Calu3 (cell line): ENCODE data around the gene FNIP1. TPM values are rescaled to one million over a fixed set of nuclear protein-coding genes. Genes with fewer than 3 reads are reported as not detected.

ENCODE experiments used
- BruUV-seq: library from RNA; stranded (reverse); fragments of 400-500 nt; replicated peaks from 2 replicates; lab custom pipeline; 2021; lab: Mats Ljungman, UMichigan
- CTCF ChIA-PET: fragments of 300-600 bp; sonication (Branson Sonifier 250); formaldehyde crosslinking; loops from one replicate; lab custom pipeline; 2022; ENCODE audit warnings: antibody characterized with exemption; lab: Charles Lee
- DNase-seq: peaks from one replicate; pipeline ENCODE4 v3.0.0; 2022
- H3K27ac Mint-ChIP-seq: one replicate; pipeline ENCODE4 v1.8.0; 2022; ENCODE audit warnings: mixed read lengths; ENCODE audit not compliant: unreplicated experiment
- H3K27me3 Mint-ChIP-seq: one replicate; pipeline ENCODE4 v1.8.0; 2022; ENCODE audit warnings: mixed read lengths; ENCODE audit not compliant: unreplicated experiment
- H3K36me3 Mint-ChIP-seq: one replicate; pipeline ENCODE4 v1.8.0; 2022; ENCODE audit warnings: mild to moderate bottlenecking, moderate library complexity, mixed read lengths; ENCODE audit not compliant: insufficient read depth, unreplicated experiment
- H3K4me1 Mint-ChIP-seq: one replicate; pipeline ENCODE4 v1.8.0; 2022; ENCODE audit warnings: mild to moderate bottlenecking, low read depth, mixed read lengths; ENCODE audit not compliant: unreplicated experiment
- H3K4me3 Mint-ChIP-seq: one replicate; pipeline ENCODE4 v1.8.0; 2022; ENCODE audit warnings: mild to moderate bottlenecking, low read depth, moderate library complexity, mixed read lengths; ENCODE audit not compliant: unreplicated experiment
- H3K9me3 Mint-ChIP-seq: one replicate; pipeline ENCODE4 v1.8.0; 2022; ENCODE audit warnings: low read depth, mixed read lengths; ENCODE audit not compliant: unreplicated experiment
- intact Hi-C: fragments of 100-400 bp; cut with micrococcal nuclease; formaldehyde crosslinking; loops from one replicate; pipeline ENCODE4 v1.10.0; 2022; ENCODE audit not compliant: unreplicated experiment
- total RNA-seq: library from RNA; stranded (reverse); gene quantifications from 2 replicates; pipeline ENCODE4 v1.2.3, GENCODE V29; 2022
- TF ChIP-seq, protein P1 (sequence below): fragments of 200-600 bp; IDR thresholded peaks from one replicate; pipeline ENCODE4 v1.8.0; 2022; ENCODE audit warnings: antibody characterized with exemption; ENCODE audit not compliant: unreplicated experiment

Gene FNIP1
- total RNA-seq, 1 experiment from 2014 or later = 46.0 TPM

DNA sequence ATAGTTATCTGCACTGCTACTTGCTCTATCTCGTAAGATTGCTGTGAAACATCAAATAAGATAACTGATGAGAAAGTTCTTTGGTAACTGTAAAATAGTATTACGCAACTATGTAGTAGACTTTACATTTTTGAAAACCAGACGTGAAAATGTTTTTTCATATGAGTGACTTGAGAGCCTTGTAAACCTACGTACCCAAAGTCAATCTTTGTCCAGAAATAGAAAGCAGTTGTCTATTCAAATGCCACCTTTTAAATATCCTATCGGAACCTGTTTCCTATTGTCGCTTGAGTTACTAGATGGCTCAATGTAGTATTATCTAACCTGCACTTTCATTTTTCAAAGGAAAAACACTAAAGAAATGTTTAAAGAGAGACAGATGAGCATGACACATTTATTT lies 1.6 kb downstream of the FNIP1 start:
- peaks cover 19% of the 10 kb centered on the region for H3K4me1 Mint-ChIP-seq

DNA sequence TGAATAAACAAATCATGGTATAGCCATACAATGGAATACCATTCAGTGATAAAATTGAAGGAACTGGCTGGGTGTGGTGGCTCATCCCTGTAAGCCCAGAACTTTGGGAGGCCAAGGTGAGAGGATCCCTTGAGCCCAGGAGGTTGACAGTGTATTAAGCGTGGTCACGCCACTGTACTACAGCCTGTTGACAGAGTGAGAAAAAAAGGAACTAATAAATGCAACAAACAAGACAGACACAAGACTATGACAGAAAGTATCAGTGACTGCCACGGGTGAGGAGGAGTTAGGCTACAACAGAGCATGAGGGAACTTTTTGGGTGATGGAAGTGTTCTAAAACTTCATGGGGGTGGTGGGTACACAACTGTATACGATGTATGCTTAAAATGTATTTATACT lies 2.2 kb downstream of the FNIP1 start:
- TF ChIP-seq, protein P1, sequence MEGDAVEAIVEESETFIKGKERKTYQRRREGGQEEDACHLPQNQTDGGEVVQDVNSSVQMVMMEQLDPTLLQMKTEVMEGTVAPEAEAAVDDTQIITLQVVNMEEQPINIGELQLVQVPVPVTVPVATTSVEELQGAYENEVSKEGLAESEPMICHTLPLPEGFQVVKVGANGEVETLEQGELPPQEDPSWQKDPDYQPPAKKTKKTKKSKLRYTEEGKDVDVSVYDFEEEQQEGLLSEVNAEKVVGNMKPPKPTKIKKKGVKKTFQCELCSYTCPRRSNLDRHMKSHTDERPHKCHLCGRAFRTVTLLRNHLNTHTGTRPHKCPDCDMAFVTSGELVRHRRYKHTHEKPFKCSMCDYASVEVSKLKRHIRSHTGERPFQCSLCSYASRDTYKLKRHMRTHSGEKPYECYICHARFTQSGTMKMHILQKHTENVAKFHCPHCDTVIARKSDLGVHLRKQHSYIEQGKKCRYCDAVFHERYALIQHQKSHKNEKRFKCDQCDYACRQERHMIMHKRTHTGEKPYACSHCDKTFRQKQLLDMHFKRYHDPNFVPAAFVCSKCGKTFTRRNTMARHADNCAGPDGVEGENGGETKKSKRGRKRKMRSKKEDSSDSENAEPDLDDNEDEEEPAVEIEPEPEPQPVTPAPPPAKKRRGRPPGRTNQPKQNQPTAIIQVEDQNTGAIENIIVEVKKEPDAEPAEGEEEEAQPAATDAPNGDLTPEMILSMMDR = no peak
- Mint-ChIP-seq H3K9me3 (peaks cover 3% of the 10 kb centered on the region), H3K27ac (no peak overlapping the region), H3K36me3 (peaks cover 42% of the 10 kb centered on the region), H3K4me1 (peaks cover 24% of the 10 kb centered on the region), H3K27me3 (no peaks in the 10 kb centered on the region), H3K4me3 (peak overlapping the region; percentile 95)
- DNase-seq = no peak
- no TSS peak for BruUV-seq
- CTCF ChIA-PET = no interaction called here
- intact Hi-C loops = no loop called here

More for the DNA sequence above, 1.6 kb downstream of the FNIP1 start:
- TF ChIP-seq, protein P1 = no peak
- DNase-seq = no peak
- Mint-ChIP-seq H3K36me3 (peaks cover 42% of the 10 kb centered on the region), H3K27me3 (no peaks in the 10 kb centered on the region), H3K9me3 (no peaks in the 10 kb centered on the region), H3K4me3 (peak overlapping the region; percentile 95), H3K27ac (peak overlapping the region; percentile 94)
- CTCF ChIA-PET = no interaction called here
- intact Hi-C loops = loop anchor here (5.0 kb wide), 3 partner anchors 158 to 212 kb away; partner anchors contain the start of gene RAPGEF6
- BruUV-seq = no TSS peak

DNA sequence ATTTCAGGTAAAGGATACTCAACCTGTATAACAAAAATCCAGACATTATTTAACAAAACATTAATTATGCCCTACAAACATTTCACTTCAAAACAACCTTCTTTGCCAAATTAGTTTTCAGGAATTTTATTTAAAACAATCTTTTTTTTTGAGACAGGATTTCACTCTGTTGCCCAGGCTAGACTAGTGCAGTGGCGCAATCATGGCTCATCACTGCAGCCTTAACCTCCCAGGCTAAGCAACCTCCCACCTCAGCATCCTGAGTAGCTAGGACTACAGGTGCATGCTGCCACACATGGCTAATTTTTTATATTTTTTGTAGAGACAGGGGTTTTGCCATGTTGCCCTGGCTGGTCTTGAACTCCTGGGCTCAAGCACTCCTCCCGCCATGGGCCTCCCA lies 3.9 kb downstream of the FNIP1 start:
- Mint-ChIP-seq H3K9me3 (peaks cover 5% of the 10 kb centered on the region), H3K4me3 (no peak overlapping the region), H3K27me3 (no peaks in the 10 kb centered on the region), H3K27ac (no peak overlapping the region), H3K4me1 (peaks cover 28% of the 10 kb centered on the region), H3K36me3 (peaks cover 42% of the 10 kb centered on the region)
- CTCF ChIA-PET = no interaction called here
- intact Hi-C loops = no loop called here
- DNase-seq = no peak
- TF ChIP-seq, protein P1 = no peak
- no TSS peak for BruUV-seq

DNA sequence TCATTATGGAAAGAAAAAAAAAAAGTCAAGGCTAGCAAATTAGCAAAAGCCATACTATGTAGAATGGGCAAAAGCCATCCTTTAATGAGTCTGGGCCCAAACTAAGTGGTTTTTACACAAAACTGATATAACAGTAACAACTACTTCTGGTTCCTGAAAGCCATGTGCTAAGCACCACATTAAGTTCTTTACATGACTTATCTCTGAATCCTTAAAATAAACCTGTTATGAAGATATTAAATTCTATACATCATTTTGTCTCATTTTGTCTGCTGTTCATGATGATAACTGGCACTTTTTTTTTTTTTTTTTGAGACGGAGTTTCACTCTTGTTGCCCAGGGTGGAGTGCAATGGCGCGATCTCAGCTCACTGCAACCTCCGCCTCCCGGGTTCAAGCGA lies 5.0 kb downstream of the FNIP1 start:
- TF ChIP-seq, protein P1 = no peak
- peaks cover 5% of the 10 kb centered on the region for H3K9me3 Mint-ChIP-seq
- CTCF ChIA-PET = no interaction called here
- H3K4me1 Mint-ChIP-seq = peaks cover 34% of the 10 kb centered on the region
- no peak for DNase-seq
- intact Hi-C loops = loop anchor here (2.0 kb wide), 1 partner anchor 17 kb away; no protein-coding TSS in a partner anchor
- H3K36me3 Mint-ChIP-seq = peaks cover 35% of the 10 kb centered on the region
- H3K27ac Mint-ChIP-seq = no peak overlapping the region
- no peaks in the 10 kb centered on the region for H3K27me3 Mint-ChIP-seq
- H3K4me3 Mint-ChIP-seq = no peak overlapping the region
- no TSS peak for BruUV-seq
